A673 (cell line): ENCODE measurements around the gene LMCD1. TPM values are rescaled to one million over a fixed set of nuclear protein-coding genes. Genes with fewer than 3 reads are reported as not detected.

Source experiments
- Bru-seq: library from RNA; stranded (reverse); fragments of 400-500 nt; gene quantifications from one replicate; lab custom pipeline; 2021; lab: Mats Ljungman, UMichigan
- BruChase-seq, 2 experiments: library from RNA; stranded (reverse); fragments of 400-500 nt; gene quantifications; one replicate each; lab custom pipeline; 2021; lab: Mats Ljungman, UMichigan
- BruUV-seq: library from RNA; stranded (reverse); fragments of 400-500 nt; replicated peaks from 2 replicates; lab custom pipeline; 2021; lab: Mats Ljungman, UMichigan
- CTCF ChIA-PET: fragments of 300-600 bp; sonication (Branson Sonifier 250); formaldehyde crosslinking; loops from one replicate; lab custom pipeline; 2022; ENCODE audit warnings: antibody characterized with exemption; lab: Charles Lee
- POLR2A ChIA-PET: fragments of 300-600 bp; sonication (Branson Sonifier 250); formaldehyde crosslinking; loops from one replicate; lab custom pipeline; 2022; ENCODE audit warnings: antibody characterized with exemption; ENCODE audit not compliant: low non-redundant PET; lab: Charles Lee
- DNase-seq: peaks from one replicate; pipeline ENCODE4 v3.0.0-alpha.2; 2015; ENCODE audit warnings: low spot score
- H3K27ac ChIP-seq: fragments of 200-600 bp; sonication (generic); 2 replicates; pipeline ENCODE4 v1.5.1; 2016; ENCODE audit warnings: mixed run types, low read depth, mild to moderate bottlenecking, mixed read lengths, antibody characterized with exemption, low read length; ENCODE audit not compliant: poor library complexity, severe bottlenecking
- H3K27me3 ChIP-seq: fragments of 200-600 bp; sonication (generic); replicated peaks from 2 replicates; pipeline ENCODE4 v1.6.1; 2017; ENCODE audit warnings: mixed run types, low read depth, mild to moderate bottlenecking, mixed read lengths, antibody characterized with exemption, low read length; ENCODE audit not compliant: insufficient read depth, poor library complexity
- H3K36me3 ChIP-seq: fragments of 200-600 bp; sonication (generic); 2 replicates; pipeline ENCODE4 v1.6.1; 2016; ENCODE audit warnings: mixed run types, mild to moderate bottlenecking, mixed read lengths, antibody characterized with exemption, low read length; ENCODE audit not compliant: insufficient read depth, poor library complexity, severe bottlenecking
- H3K4me1 ChIP-seq: fragments of 200-600 bp; sonication (generic); 2 replicates; pipeline ENCODE4 v1.6.1; 2017; ENCODE audit warnings: mixed run types, mild to moderate bottlenecking, mixed read lengths, antibody characterized with exemption, low read length; ENCODE audit not compliant: insufficient read depth, poor library complexity, severe bottlenecking
- H3K4me3 ChIP-seq: fragments of 200-600 bp; sonication (generic); 2 replicates; pipeline ENCODE4 v1.5.1; 2016; ENCODE audit warnings: low read depth, mixed run types, mild to moderate bottlenecking, mixed read lengths, low read length; ENCODE audit not compliant: poor library complexity, severe bottlenecking
- H3K9me3 ChIP-seq: fragments of 200-600 bp; sonication (generic); 2 replicates; pipeline ENCODE4 v1.6.1; 2016; ENCODE audit warnings: mixed run types, low read depth, mild to moderate bottlenecking, mixed read lengths, antibody characterized with exemption, low read length; ENCODE audit not compliant: poor library complexity, severe bottlenecking
- CTCF ChIP-seq: fragments of 300-800, 200-600 bp; sonication (generic); conservative IDR thresholded peaks from 2 replicates; pipeline ENCODE4 v1.5.1; 2017; ENCODE audit warnings: low read depth, mild to moderate bottlenecking, antibody characterized with exemption, low read length, moderate library complexity, mixed read lengths
- EZH2 ChIP-seq: fragments of 200-600 bp; sonication (generic); IDR thresholded peaks from 2 replicates; pipeline ENCODE4 v1.6.1; 2017; ENCODE audit warnings: borderline replicate concordance, low read depth, mild to moderate bottlenecking, mixed read lengths, antibody characterized with exemption, low read length; ENCODE audit not compliant: poor library complexity, severe bottlenecking
- intact Hi-C: fragments of 100-400 bp; cut with micrococcal nuclease; formaldehyde crosslinking; loops from one replicate; pipeline ENCODE4 v1.10.0; 2022; ENCODE audit not compliant: unreplicated experiment
- long read RNA-seq: library from polyadenylated mRNA; stranded (forward); transcript quantifications from one replicate; pipeline ENCODE4 v2.0.0, GENCODE V29; 2022
- total RNA-seq: library from RNA; stranded (reverse); gene quantifications from 2 replicates; pipeline ENCODE4 v1.2.3, GENCODE V29; 2021

Gene LMCD1
- total RNA-seq (4.3 and 4.5 TPM in 2 replicates), Bru-seq, nascent RNA (percentile 42 among the genes with signal in this experiment), BruChase-seq, experiment 1, labeled RNA remaining after a 2-hour chase (percentile 33 among the genes with signal in this experiment), BruChase-seq, experiment 2, labeled RNA remaining after a 6-hour chase (percentile 21 among the genes with signal in this experiment)
- long read RNA-seq, full-length matches to known transcripts, result 4 of 5 reads
- long read RNA-seq, partial matches to known transcripts, result 0 of 5 reads
- long read RNA-seq, other reads (novel, unspliced or antisense), result 1 of 5 reads

- Histone ChIP-seq H3K9me3 (no peaks in the 10 kb centered on the region), H3K36me3 (no peaks in the 10 kb centered on the region), H3K27ac (no peak within 1 kb of the TSS), H3K27me3 (no peaks in the 10 kb centered on the region), H3K4me3 (peak within 1 kb of the TSS; percentile 38), H3K4me1 (peaks cover 31% of the 10 kb centered on the region)
- intact Hi-C loops, result no loop called here
- DNase-seq, result peak; percentile 94
- CTCF ChIA-PET, result no interaction called here
- TF ChIP-seq EZH2 (no peak), CTCF (no peak)
- POLR2A ChIA-PET, result interaction anchor here (0.6 kb wide), 1 partner anchor 10 kb away, joined by 3 read pairs; no protein-coding TSS in a partner anchor
- no TSS peak for BruUV-seq
Observed at GRCh38 chr3:8501371-8502131, at the start of gene LMCD1. LMCD1 (plus strand) TSS chr3:8501823; CDS start chr3:8501939, 116 bp downstream.

- Histone ChIP-seq H3K27me3 (no peaks in the 10 kb centered on the region), H3K36me3 (no peaks in the 10 kb centered on the region), H3K9me3 (no peaks in the 10 kb centered on the region), H3K4me3 (no peak overlapping the region), H3K27ac (no peak overlapping the region), H3K4me1 (peaks cover 3% of the 10 kb centered on the region)
- ChIA-PET POLR2A (no interaction called here), CTCF (no interaction called here)
- intact Hi-C loops, result no loop called here
- no peak for DNase-seq
- TF ChIP-seq CTCF (no peak), EZH2 (no peak)
- no TSS peak for BruUV-seq
Observed at GRCh38 chr3:8452112-8452511, 49.5 kb upstream of the LMCD1 start.

- ChIA-PET CTCF (no interaction called here), POLR2A (no interaction called here)
- TF ChIP-seq EZH2 (no peak), CTCF (no peak)
- intact Hi-C loops, result no loop called here
- no peaks in the 10 kb centered on the region for H3K36me3 ChIP-seq
- H3K27me3 ChIP-seq, result no peaks in the 10 kb centered on the region
- peaks cover 3% of the 10 kb centered on the region for H3K4me1 ChIP-seq
- H3K27ac ChIP-seq, result no peak overlapping the region
- no peak overlapping the region for H3K4me3 ChIP-seq
- BruUV-seq, result no TSS peak
- DNase-seq, result no peak
- H3K9me3 ChIP-seq, result no peaks in the 10 kb centered on the region
Observed at GRCh38 chr3:8453153-8453552, 48.5 kb upstream of the LMCD1 start.
